A673 (cell line): ENCODE measurements around the gene ANKRD49. TPM values are rescaled to one million over a fixed set of nuclear protein-coding genes. Genes with fewer than 3 reads are reported as not detected.

ENCODE experiments used
- BruUV-seq: library from RNA; stranded (reverse); fragments of 400-500 nt; replicated peaks from 2 replicates; lab custom pipeline; 2021; lab: Mats Ljungman, UMichigan
- CTCF ChIA-PET: fragments of 300-600 bp; sonication (Branson Sonifier 250); formaldehyde crosslinking; loops from one replicate; lab custom pipeline; 2022; ENCODE audit warnings: antibody characterized with exemption; lab: Charles Lee
- POLR2A ChIA-PET: fragments of 300-600 bp; sonication (Branson Sonifier 250); formaldehyde crosslinking; loops from one replicate; lab custom pipeline; 2022; ENCODE audit warnings: antibody characterized with exemption; ENCODE audit not compliant: low non-redundant PET; lab: Charles Lee
- DNase-seq: peaks from one replicate; pipeline ENCODE4 v3.0.0-alpha.2; 2015; ENCODE audit warnings: low spot score
- H3K27ac ChIP-seq: fragments of 200-600 bp; sonication (generic); 2 replicates; pipeline ENCODE4 v1.5.1; 2016; ENCODE audit warnings: mixed run types, low read depth, mild to moderate bottlenecking, mixed read lengths, antibody characterized with exemption, low read length; ENCODE audit not compliant: poor library complexity, severe bottlenecking
- H3K27me3 ChIP-seq: fragments of 200-600 bp; sonication (generic); replicated peaks from 2 replicates; pipeline ENCODE4 v1.6.1; 2017; ENCODE audit warnings: mixed run types, low read depth, mild to moderate bottlenecking, mixed read lengths, antibody characterized with exemption, low read length; ENCODE audit not compliant: insufficient read depth, poor library complexity
- H3K36me3 ChIP-seq: fragments of 200-600 bp; sonication (generic); 2 replicates; pipeline ENCODE4 v1.6.1; 2016; ENCODE audit warnings: mixed run types, mild to moderate bottlenecking, mixed read lengths, antibody characterized with exemption, low read length; ENCODE audit not compliant: insufficient read depth, poor library complexity, severe bottlenecking
- H3K4me1 ChIP-seq: fragments of 200-600 bp; sonication (generic); 2 replicates; pipeline ENCODE4 v1.6.1; 2017; ENCODE audit warnings: mixed run types, mild to moderate bottlenecking, mixed read lengths, antibody characterized with exemption, low read length; ENCODE audit not compliant: insufficient read depth, poor library complexity, severe bottlenecking
- H3K4me3 ChIP-seq: fragments of 200-600 bp; sonication (generic); 2 replicates; pipeline ENCODE4 v1.5.1; 2016; ENCODE audit warnings: low read depth, mixed run types, mild to moderate bottlenecking, mixed read lengths, low read length; ENCODE audit not compliant: poor library complexity, severe bottlenecking
- H3K9me3 ChIP-seq: fragments of 200-600 bp; sonication (generic); 2 replicates; pipeline ENCODE4 v1.6.1; 2016; ENCODE audit warnings: mixed run types, low read depth, mild to moderate bottlenecking, mixed read lengths, antibody characterized with exemption, low read length; ENCODE audit not compliant: poor library complexity, severe bottlenecking
- CTCF ChIP-seq: fragments of 300-800, 200-600 bp; sonication (generic); conservative IDR thresholded peaks from 2 replicates; pipeline ENCODE4 v1.5.1; 2017; ENCODE audit warnings: low read depth, mild to moderate bottlenecking, antibody characterized with exemption, low read length, moderate library complexity, mixed read lengths
- EZH2 ChIP-seq: fragments of 200-600 bp; sonication (generic); IDR thresholded peaks from 2 replicates; pipeline ENCODE4 v1.6.1; 2017; ENCODE audit warnings: borderline replicate concordance, low read depth, mild to moderate bottlenecking, mixed read lengths, antibody characterized with exemption, low read length; ENCODE audit not compliant: poor library complexity, severe bottlenecking
- intact Hi-C: fragments of 100-400 bp; cut with micrococcal nuclease; formaldehyde crosslinking; loops from one replicate; pipeline ENCODE4 v1.10.0; 2022; ENCODE audit not compliant: unreplicated experiment
- total RNA-seq: library from RNA; stranded (reverse); gene quantifications from 2 replicates; pipeline ENCODE4 v1.2.3, GENCODE V29; 2021

The ANKRD49 gene
- total RNA-seq, 1 experiment from 2014 or later = 15.5 TPM

- intact Hi-C loops = loop anchor here (5.0 kb wide), 2 partner anchors 381 to 1911 kb away; no protein-coding TSS in a partner anchor
- no peak for DNase-seq
- TF ChIP-seq CTCF (no peak), EZH2 (no peak)
- ChIA-PET POLR2A (no interaction called here), CTCF (interaction anchor here (0.6 kb wide), 2 partner anchors 86 to 341 kb away, joined by 3 read pairs; no protein-coding TSS in a partner anchor)
- Histone ChIP-seq H3K9me3 (no peaks in the 10 kb centered on the region), H3K4me3 (no peak overlapping the region), H3K27me3 (peaks cover 12% of the 10 kb centered on the region), H3K4me1 (no peaks in the 10 kb centered on the region), H3K27ac (no peak overlapping the region), H3K36me3 (no peaks in the 10 kb centered on the region)
- BruUV-seq = no TSS peak
These were observed 22.9 kb downstream of the ANKRD49 start for GRCh38 chr11:94516725-94517124.

GRCh38 chr11:94518300-94518699 lies 24.5 kb downstream of the ANKRD49 start:
- TF ChIP-seq CTCF = no peak
- TF ChIP-seq EZH2 = no peak

GRCh38 chr11:94519478-94520084 lies 25.8 kb downstream of the ANKRD49 start:
- intact Hi-C loops = loop anchor here (2.0 to 5.0 kb wide), 3 partner anchors 77 to 1908 kb away; no protein-coding TSS in a partner anchor
- peak; percentile 82 for TF ChIP-seq CTCF
- TF ChIP-seq EZH2 = no peak
- H3K4me3 ChIP-seq = no peak overlapping the region
- no peaks in the 10 kb centered on the region for H3K9me3 ChIP-seq
- H3K27me3 ChIP-seq = peaks cover 12% of the 10 kb centered on the region
- BruUV-seq = no TSS peak
- no peaks in the 10 kb centered on the region for H3K4me1 ChIP-seq
- ChIA-PET POLR2A (no interaction called here), CTCF (interaction anchor here (0.7 kb wide), 2 partner anchors 418 to 599 kb away, joined by 3 to 4 read pairs; no protein-coding TSS in a partner anchor)
- peak; percentile 59 for DNase-seq
- H3K36me3 ChIP-seq = no peaks in the 10 kb centered on the region
- no peak overlapping the region for H3K27ac ChIP-seq

More at GRCh38 chr11:94518300-94518699, 24.5 kb downstream of the ANKRD49 start:
- no peaks in the 10 kb centered on the region for H3K36me3 ChIP-seq
- BruUV-seq = no TSS peak
- H3K4me3 ChIP-seq = no peak overlapping the region
- no peaks in the 10 kb centered on the region for H3K9me3 ChIP-seq
- H3K27me3 ChIP-seq = peaks cover 12% of the 10 kb centered on the region
- ChIA-PET POLR2A (no interaction called here), CTCF (interaction anchor here (0.5 kb wide), 1 partner anchor 15 kb away, joined by 3 read pairs; no protein-coding TSS in a partner anchor)
- H3K4me1 ChIP-seq = no peaks in the 10 kb centered on the region
- DNase-seq = no peak
- intact Hi-C loops = loop anchor here (5.0 kb wide), 2 partner anchors 379 to 1909 kb away; no protein-coding TSS in a partner anchor
- no peak overlapping the region for H3K27ac ChIP-seq
